ENCODE data around the gene WDR82.

WDR82 gene

GRCh38 chr3:52298149-52299098, 20.0 kb upstream of the WDR82 start:
- Mint-ChIP-seq H3K4me1 (peaks cover 52% of the 10 kb centered on the region), H3K27me3 (ENCODE audit: low read depth, poor library complexity) (no peaks in the 10 kb centered on the region), H3K36me3 (ENCODE audit: low read depth) (no peaks in the 10 kb centered on the region), H3K9me3 (no peaks in the 10 kb centered on the region), H3K4me3 (peak overlapping the region; percentile 75), H3K27ac (no peak overlapping the region)
- no peak for TF ChIP-seq CTCF (IDR thresholded peaks at IDR 0.05)
- DNase-seq: peak; percentile 46

- Mint-ChIP-seq H3K27me3 (ENCODE audit: low read depth, poor library complexity) (no peaks in the 10 kb centered on the region), H3K36me3 (ENCODE audit: low read depth) (no peaks in the 10 kb centered on the region), H3K4me1 (peaks cover 44% of the 10 kb centered on the region), H3K27ac (no peak overlapping the region), H3K9me3 (no peaks in the 10 kb centered on the region), H3K4me3 (peak overlapping the region; percentile 75)
- DNase-seq: no peak
- no peak for TF ChIP-seq CTCF (IDR thresholded peaks at IDR 0.05)
Observed at GRCh38 chr3:52297242-52298148, 19.0 kb upstream of the WDR82 start.

GRCh38 chr3:52295671-52296208, 17.3 kb upstream of the WDR82 start:
- no peaks in the 10 kb centered on the region for H3K27me3 Mint-ChIP-seq (ENCODE audit: low read depth, poor library complexity)
- TF ChIP-seq CTCF (IDR thresholded peaks at IDR 0.05): no peak
- no peaks in the 10 kb centered on the region for H3K36me3 Mint-ChIP-seq (ENCODE audit: low read depth)
- H3K27ac Mint-ChIP-seq: no peak overlapping the region
- peaks cover 37% of the 10 kb centered on the region for H3K4me1 Mint-ChIP-seq
- no peak overlapping the region for H3K4me3 Mint-ChIP-seq
- no peaks in the 10 kb centered on the region for H3K9me3 Mint-ChIP-seq
- DNase-seq: no peak

GRCh38 chr3:52294320-52295150, 16.1 kb upstream of the WDR82 start:
- no peak for TF ChIP-seq CTCF (IDR thresholded peaks at IDR 0.05)
- Mint-ChIP-seq H3K4me1 (peaks cover 25% of the 10 kb centered on the region), H3K9me3 (no peaks in the 10 kb centered on the region), H3K4me3 (no peak overlapping the region), H3K36me3 (ENCODE audit: low read depth) (no peaks in the 10 kb centered on the region), H3K27me3 (ENCODE audit: low read depth, poor library complexity) (no peaks in the 10 kb centered on the region), H3K27ac (no peak overlapping the region)
- DNase-seq: no peak

GRCh38 chr3:52293491-52294319, 15.3 kb upstream of the WDR82 start:
- no peak for DNase-seq
- H3K27me3 Mint-ChIP-seq (ENCODE audit: low read depth, poor library complexity): no peaks in the 10 kb centered on the region
- no peaks in the 10 kb centered on the region for H3K9me3 Mint-ChIP-seq
- no peaks in the 10 kb centered on the region for H3K36me3 Mint-ChIP-seq (ENCODE audit: low read depth)
- peaks cover 20% of the 10 kb centered on the region for H3K4me1 Mint-ChIP-seq
- no peak overlapping the region for H3K27ac Mint-ChIP-seq
- no peak overlapping the region for H3K4me3 Mint-ChIP-seq
- no peak for TF ChIP-seq CTCF (IDR thresholded peaks at IDR 0.05)
